GM18951 (cell line): ENCODE results near the gene DMBX1.

Experiments used
- POLR2A ChIP-seq: IDR thresholded peaks from 4 replicates; pipeline ENCODE4 v1.6.1; 2011; ENCODE audit warnings: mild to moderate bottlenecking; ENCODE audit not compliant: insufficient read length, insufficient read depth; ENCODE audit errors: extremely low read depth
- in situ Hi-C: fragments of 300-500 bp; cut with MboI; formaldehyde crosslinking; loops from one replicate; pipeline ENCODE4 v1.12.0; 2022; ENCODE audit warnings: low sequenced_read_pairs, mixed read lengths, inconsistent platforms; ENCODE audit not compliant: unreplicated experiment

DMBX1 gene

DNA sequence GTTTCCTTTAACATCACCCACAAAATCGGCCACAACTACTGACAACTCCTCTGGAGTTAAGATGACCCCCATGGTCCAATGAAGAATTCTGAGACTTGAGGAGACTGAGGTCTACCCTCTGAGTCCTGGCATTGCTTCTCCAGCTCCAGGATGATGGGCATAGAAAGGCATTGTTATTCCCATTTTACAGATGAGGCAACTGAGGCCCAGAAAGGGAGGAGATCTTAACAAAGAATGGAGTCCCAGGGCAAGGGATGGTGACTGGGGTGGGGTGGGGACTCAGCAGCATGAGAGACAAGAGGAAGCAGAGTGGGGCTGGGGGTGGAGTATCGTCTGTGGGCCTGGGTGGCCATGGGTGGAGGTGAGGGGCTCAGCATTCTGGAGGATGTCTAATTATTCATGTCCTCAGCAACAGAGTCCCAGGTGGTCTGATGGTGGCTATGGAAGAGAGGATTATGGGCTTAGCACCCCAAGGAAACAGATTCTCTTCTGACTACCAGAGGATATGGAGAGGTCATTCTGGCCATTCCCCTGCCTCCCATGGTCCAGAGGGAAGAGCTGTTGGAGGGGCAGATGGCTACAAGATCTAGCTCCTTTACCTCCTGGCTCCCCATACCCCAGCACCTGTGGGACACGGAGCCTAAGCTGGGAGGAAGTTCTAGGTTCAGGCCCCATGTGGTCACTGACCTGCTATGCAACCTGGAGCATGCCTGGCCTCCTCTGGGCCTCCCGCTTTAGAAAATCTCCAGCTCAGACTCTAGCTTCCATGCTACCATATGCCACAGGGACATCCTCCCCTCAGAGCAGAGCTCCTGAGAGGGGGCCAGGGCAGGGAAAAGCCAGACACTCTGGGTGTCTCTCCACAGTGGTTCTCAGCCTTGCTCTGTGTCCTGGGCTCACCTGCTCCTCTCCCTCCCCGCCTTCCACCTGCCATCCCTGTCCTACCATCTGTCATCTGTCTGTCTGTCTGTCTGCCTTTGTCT lies 37.4 kb upstream of the DMBX1 start:
- no peak for TF ChIP-seq POLR2A
- in situ Hi-C loops: no loop called here

DNA sequence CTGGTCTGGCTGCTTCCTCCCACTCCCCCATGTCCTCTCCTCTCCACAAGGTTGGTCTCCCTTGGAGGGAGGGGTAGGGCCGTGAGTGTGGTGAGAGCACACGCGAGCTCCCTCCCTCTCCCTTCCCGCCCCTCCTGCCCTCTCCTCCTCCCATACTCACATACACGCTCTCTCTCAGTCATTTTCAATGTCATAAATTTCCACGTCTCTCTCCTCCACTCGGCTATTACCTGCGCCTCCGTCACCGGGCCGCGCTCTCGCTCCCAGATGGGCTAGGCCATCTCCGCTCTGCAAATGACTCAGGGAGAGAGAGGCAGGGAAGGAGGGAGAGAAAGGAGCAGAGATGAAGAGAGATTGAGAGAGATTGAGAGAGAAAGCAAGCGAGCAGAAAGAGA lies 36.7 kb upstream of the DMBX1 start:
- in situ Hi-C loops: no loop called here
- no peak for TF ChIP-seq POLR2A

DNA sequence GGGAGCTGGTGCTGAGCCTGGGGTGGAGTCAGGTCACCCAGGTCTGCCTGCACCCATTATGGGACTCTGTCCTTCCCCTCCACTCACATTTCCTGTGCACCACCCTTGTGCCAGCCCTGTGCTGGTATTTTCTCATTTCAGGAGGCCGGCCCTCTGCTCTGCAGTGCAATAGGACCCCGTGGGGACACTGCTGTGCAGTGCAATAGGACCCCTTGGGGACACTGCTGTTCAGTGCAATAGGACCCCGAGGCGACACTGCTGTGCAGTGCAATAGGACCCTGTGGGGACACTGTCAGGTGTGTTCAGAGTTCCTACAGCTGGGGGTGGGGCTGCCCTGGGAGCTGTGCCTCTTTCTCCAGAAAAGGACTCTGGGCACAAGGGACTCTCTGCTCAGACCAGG lies 36.2 kb upstream of the DMBX1 start:
- no peak for TF ChIP-seq POLR2A
- in situ Hi-C loops: no loop called here

DNA sequence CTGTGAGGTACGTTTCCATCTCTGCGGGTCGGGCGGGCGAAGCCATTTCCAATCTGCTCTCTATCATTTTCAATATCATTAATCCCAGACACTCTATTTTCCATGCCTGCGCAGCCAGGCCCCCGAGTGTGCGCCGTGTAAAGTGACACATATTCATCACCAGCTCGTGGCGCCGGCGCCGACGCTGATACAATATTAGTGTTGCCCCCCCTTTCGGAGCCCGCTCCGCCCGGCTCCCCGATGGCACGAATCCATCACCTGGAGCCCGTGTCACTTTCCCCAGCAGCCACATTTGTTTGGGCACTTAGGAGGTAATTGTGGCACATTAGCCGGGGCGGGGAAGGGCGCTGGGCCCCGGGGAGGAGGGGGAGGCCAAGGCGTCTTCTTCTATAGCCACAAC lies 33.7 kb upstream of the DMBX1 start:
- in situ Hi-C loops: no loop called here
- TF ChIP-seq POLR2A: no peak

DNA sequence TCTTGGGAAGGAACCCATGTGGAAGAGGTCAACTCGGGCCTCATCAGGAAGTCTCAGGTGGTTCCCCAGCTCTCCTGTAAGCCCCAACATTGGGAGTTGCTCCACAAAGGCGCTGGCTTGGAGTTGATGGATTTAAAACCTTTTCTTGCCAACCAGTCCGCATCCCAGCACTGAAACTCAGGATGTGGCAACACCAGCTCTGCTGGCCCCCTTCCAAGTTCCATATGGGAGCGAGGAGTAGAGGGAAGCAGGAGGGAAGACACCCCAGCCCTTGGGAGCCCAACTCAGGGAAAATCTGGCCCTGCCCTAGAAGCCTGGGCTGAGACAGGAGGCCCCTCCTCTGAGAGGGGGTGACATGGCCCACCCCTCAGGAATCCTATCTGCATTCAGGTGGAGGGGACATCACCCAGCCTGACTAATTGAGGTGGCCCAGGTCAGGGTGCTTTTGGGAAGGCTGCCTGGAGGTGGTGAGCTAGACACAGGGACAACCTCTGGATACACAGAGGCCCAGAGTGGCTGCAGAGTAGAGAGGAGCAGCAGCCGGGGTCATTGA lies 33.1 kb upstream of the DMBX1 start:
- no peak for TF ChIP-seq POLR2A
- in situ Hi-C loops: no loop called here

DNA sequence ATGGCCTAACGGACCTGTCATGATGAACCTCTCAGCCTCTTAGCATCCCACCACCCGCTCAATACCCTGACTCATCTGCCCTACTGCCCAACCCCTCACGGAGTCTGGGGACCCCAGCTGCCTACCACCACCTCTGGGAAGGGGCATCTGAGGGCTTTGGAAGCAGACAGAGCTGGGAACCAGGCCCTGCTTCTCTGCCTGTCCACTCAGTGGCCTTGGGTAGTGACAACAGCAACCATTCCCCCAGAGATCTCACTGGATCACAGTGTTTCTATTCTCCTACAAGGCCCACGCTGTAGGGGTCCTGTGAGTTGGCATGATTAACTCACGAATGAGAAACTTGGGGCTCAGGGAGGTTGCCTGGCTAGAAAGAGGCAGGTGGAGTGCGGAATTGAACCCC lies 32.5 kb upstream of the DMBX1 start:
- TF ChIP-seq POLR2A: no peak
- in situ Hi-C loops: no loop called here

DNA sequence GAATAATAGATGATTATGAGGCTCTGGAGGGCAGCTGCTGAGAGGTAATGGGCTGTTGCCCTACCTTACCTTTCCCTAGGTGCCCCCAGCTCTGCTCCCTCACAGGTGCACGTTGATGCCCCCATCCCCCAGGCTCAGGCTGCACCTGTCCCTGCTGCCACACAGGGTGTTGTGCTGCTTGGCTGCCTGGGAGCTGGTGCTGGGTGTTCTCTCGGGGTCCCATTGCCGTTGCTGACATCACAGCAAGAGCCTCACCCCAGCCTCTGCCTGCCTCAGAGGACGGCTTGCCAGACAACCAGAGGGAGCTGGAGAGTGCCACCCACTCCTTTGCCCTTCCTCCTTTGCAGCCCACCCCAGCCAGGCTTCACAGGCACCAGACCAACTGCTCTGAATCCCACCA lies 31.4 kb upstream of the DMBX1 start:
- in situ Hi-C loops: no loop called here
- no peak for TF ChIP-seq POLR2A

DNA sequence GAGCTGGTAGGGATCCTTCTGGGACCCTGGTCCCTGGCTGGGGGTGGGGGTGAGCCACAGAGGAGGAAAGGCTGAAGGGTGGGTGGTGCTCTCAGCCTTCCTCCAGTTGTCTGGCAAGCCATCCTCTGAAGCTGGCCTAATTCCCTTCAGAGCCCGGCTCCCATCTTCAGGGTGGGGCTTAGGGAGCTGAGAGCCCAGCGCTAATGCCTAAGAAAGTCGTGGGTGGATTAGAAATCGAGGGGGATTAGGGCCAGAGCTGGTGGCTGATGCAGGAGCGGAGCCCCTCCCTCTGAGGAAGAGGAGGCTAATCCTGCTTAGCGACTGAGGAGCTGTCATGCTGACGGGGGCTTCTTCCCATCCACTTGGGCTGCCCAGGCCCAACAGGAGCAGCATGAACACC lies 30.8 kb upstream of the DMBX1 start:
- TF ChIP-seq POLR2A: no peak
- in situ Hi-C loops: no loop called here

DNA sequence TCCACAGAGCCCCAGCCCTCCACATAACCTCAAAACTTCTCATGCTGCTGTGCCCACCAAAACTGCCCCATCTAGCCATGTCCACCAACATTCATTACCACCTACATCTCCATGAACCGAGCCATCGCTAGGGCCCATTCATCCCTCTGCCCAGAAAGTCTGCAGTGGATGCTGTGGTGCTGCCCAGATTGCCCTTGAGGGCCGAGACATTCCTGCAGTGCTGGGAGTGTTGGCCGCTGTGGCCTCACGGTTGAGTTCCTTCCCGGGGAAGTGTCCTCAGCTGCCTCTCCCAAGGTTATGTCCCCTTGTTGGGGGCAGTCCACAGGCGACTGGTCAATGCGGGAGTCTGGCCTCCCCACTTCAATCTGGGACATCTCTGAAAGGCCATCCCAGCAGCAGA lies 30.3 kb upstream of the DMBX1 start:
- in situ Hi-C loops: no loop called here
- no peak for TF ChIP-seq POLR2A

DNA sequence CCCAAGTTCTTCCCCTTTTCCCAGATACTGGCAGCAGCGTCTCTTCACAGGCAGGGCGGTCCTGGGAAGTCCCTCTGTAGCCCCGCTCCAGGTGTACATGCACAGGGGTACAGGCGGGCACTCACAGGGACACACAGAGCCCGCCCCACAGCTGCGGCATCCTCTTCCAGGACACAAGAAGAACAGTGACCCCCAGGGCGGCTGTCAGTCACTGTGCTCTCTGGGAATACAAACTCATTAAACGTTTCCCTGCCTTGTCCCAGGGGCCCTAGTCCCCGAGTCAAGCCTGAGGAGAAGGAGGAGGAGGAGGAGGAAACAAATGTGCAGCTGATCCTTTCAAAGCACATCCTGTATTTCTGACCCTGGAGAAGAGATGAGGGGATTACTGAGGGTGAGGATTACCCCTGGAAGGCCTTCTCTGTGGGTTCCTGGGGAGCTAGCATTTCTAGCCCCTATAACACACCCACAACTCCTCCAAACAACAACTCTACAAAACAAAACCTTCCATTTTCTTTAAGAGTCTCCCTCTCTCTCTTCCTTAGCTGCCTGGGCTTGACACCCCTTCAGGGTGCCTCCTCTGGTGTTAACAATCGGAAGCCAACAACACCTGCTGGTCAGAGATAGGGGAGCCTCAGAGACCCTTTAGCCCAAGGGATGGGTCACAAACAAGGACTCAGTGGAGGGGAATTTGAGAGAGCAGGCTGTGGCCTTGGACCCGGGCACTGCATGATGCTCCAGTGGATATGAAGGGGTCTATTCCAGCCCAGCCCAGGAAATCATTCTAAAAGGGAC lies 28.4 kb upstream of the DMBX1 start:
- in situ Hi-C loops: no loop called here
- TF ChIP-seq POLR2A: no peak

DNA sequence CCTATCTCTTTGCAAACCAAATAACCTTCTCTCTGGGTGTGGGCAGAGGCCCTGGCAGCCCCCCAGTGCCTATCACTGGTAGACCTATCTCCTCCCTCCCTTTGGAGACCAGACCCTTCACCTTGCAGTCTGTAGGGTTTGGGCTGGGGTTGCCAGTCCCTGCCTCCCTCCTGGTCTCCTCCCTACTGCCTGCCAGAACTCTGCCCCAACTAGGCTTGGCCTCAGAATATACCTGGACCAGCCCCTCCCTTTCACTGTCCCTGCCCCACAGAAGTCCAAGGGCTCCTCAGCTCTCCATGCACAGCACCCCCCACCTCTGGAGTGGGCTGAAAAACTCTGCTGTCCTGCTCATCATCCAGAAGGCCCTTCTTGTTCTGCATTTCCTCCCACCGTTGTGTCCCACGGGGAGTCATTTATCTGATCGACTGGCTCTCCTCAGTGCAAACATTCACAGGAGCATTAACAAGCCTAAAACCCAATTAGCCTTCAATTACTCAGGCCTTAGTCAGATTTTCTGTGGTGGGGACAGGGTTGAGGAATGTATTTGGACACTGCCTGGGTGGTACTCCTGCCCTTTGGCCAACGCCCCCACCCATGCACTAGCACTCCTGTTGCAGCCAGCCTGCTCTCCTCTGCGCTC lies 27.7 kb upstream of the DMBX1 start:
- in situ Hi-C loops: no loop called here
- TF ChIP-seq POLR2A: no peak

DNA sequence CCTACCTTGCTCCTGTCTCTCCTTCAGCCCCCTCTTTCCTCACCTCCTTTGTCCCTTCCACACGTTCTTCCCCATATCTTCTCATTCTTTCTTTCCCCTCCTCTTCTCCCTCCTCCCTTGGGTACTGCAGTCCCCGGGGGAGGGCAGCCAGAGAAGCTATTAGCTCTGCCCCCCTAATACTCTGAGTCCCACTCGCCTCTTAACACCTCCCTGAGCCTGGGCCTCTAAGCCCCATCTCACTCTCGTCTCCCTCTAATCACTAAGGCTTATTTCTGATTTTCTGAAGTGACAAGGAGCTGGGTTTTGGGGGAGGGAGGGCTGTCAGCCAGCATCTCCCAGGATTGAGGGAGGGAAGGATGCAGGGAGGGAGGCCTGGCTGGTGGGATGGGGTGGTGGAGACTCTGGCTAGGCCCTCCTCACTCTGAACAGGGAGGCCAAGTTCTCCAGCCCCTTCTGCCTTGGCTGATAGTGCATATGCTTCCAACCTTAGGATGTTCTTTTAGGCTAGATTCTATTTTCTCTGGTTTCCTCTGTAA lies 25.6 kb upstream of the DMBX1 start:
- no peak for TF ChIP-seq POLR2A
- in situ Hi-C loops: no loop called here

DNA sequence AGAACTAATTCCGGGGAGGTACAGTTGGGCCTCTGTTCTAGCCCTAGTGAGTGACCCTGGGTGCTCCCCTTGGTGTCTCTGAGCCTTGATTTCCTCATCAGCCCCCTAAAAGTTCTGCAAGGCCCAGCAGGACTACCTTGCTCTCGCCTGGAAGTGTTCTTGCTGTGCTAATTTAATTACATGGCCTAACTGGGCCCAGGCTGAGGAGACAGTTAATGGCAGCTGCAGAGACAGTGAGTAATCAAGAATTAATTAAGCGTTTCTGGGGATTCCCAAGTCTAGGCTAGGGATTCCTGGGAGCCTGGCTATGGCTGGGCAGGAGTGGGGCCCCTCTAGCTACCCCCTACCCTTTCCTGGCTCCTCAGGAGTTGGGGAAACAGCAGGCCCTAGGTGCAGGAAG lies 24.7 kb upstream of the DMBX1 start:
- in situ Hi-C loops: no loop called here
- TF ChIP-seq POLR2A: no peak

DNA sequence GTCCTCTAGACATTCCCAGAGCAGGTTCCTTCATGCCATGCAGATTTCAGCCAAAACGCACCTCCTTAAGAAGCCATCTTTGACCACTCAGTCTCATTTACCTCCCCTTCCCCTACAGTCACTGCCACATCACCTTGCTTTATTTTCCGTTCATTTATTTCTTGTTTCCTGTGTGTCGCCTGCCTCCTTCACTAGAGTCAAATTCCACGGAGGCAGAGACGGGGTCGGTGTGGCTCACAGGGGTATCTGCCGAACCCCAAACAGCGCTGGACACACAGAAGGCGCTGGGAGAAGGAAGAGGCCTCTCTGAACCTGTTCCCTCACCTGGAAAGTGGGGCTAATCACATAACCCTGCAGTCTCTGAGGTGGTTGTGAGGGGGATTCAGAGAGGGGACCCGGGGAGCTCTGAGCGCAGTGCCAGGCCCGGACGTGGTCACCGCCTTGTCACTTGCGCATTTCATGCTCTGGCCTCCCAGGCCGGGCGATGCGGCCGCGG lies 23.6 kb upstream of the DMBX1 start:
- in situ Hi-C loops: no loop called here
- TF ChIP-seq POLR2A: no peak
